ENCODE data around the gene PMPCB. TPM values are rescaled to one million over a fixed set of nuclear protein-coding genes. Genes with fewer than 3 reads are reported as not detected.
A peak's percentile ranks its signal among the peaks of the same experiment; 100 is the strongest.
"Not testable (repeated sequence)": the region's sequence is repeated elsewhere in the genome, so short reads cannot be mapped to it uniquely, and the experiment has no call there.

The PMPCB gene
- polyA plus RNA-seq, 2 donors = 32.9 to 47.4 TPM

GRCh38 chr7:103280803-103281155 lies 16.5 kb upstream of the PMPCB start:
- 1 to 2% methylated on average over 25 of the region's 25 CpGs for WGBS, 2 donors
- not testable (repeated sequence) for H3K4me1 ChIP-seq (ENCODE audit: control insufficient read depth in 2 of 2, insufficient read depth in 2 of 2, low read length in 1 of 2); H3K9me3 ChIP-seq (ENCODE audit: control insufficient read depth in 2 of 2, insufficient read depth in 1 of 2, low read depth in 1 of 2, low read length in 1 of 2); H3K27ac ChIP-seq (ENCODE audit: low read depth in 2 of 2, low read length in 1 of 2); H3K27me3 ChIP-seq (ENCODE audit: control insufficient read depth in 1 of 2, insufficient read depth in 2 of 2, low read length in 2 of 2); H3K36me3 ChIP-seq (ENCODE audit: control insufficient read depth in 2 of 2, insufficient read depth in 2 of 2, low read length in 1 of 2)
- H3K4me3 ChIP-seq (ENCODE audit: low read depth in 1 of 2, low read length in 2 of 2) = peak overlapping the region; percentile 48 to 56

GRCh38 chr7:103282802-103283427 lies 14.3 kb upstream of the PMPCB start:
- WGBS, 2 donors = 34 to 41% methylated on average over 3 of the region's 3 CpGs
- not testable (repeated sequence) for H3K4me1 ChIP-seq (ENCODE audit: control insufficient read depth in 2 of 2, insufficient read depth in 2 of 2, low read length in 1 of 2); H3K27ac ChIP-seq (ENCODE audit: low read depth in 2 of 2, low read length in 1 of 2); H3K4me3 ChIP-seq (ENCODE audit: low read depth in 1 of 2, low read length in 2 of 2); H3K36me3 ChIP-seq (ENCODE audit: control insufficient read depth in 2 of 2, insufficient read depth in 2 of 2, low read length in 1 of 2); H3K27me3 ChIP-seq (ENCODE audit: control insufficient read depth in 1 of 2, insufficient read depth in 2 of 2, low read length in 2 of 2); H3K9me3 ChIP-seq (ENCODE audit: control insufficient read depth in 2 of 2, insufficient read depth in 1 of 2, low read depth in 1 of 2, low read length in 1 of 2)

GRCh38 chr7:103292122-103292521 lies 5.1 kb upstream of the PMPCB start:
- Histone ChIP-seq H3K27ac (ENCODE audit: low read depth in 2 of 2, low read length in 1 of 2) (no peak overlapping the region), H3K36me3 (ENCODE audit: control insufficient read depth in 2 of 2, insufficient read depth in 2 of 2, low read length in 1 of 2) (no peaks in the 10 kb centered on the region), H3K4me3 (ENCODE audit: low read depth in 1 of 2, low read length in 2 of 2) (no peak overlapping the region), H3K4me1 (ENCODE audit: control insufficient read depth in 2 of 2, insufficient read depth in 2 of 2, low read length in 1 of 2) (no peaks in the 10 kb centered on the region), H3K27me3 (ENCODE audit: control insufficient read depth in 1 of 2, insufficient read depth in 2 of 2, low read length in 2 of 2) (no peaks in the 10 kb centered on the region), H3K9me3 (ENCODE audit: control insufficient read depth in 2 of 2, insufficient read depth in 1 of 2, low read depth in 1 of 2, low read length in 1 of 2) (no peaks in the 10 kb centered on the region)
- WGBS, 2 donors = 53 to 59% methylated on average over 3 of the region's 3 CpGs

- H3K9me3 ChIP-seq (ENCODE audit: control insufficient read depth in 2 of 2, insufficient read depth in 1 of 2, low read depth in 1 of 2, low read length in 1 of 2) = no peaks in the 10 kb centered on the region
- H3K4me1 ChIP-seq (ENCODE audit: control insufficient read depth in 2 of 2, insufficient read depth in 2 of 2, low read length in 1 of 2) = no peaks in the 10 kb centered on the region
- H3K36me3 ChIP-seq (ENCODE audit: control insufficient read depth in 2 of 2, insufficient read depth in 2 of 2, low read length in 1 of 2) = no peaks in the 10 kb centered on the region
- H3K27me3 ChIP-seq (ENCODE audit: control insufficient read depth in 1 of 2, insufficient read depth in 2 of 2, low read length in 2 of 2) = no peaks in the 10 kb centered on the region
- no peak overlapping the region for H3K4me3 ChIP-seq (ENCODE audit: low read depth in 1 of 2, low read length in 2 of 2)
- H3K27ac ChIP-seq (ENCODE audit: low read depth in 2 of 2, low read length in 1 of 2) = no peak overlapping the region
- 98 to 100% methylated on average over 1 of the region's 1 CpG for WGBS, 2 donors
Observed at GRCh38 chr7:103293526-103293925, 3.7 kb upstream of the PMPCB start.

- WGBS, 2 donors = 1% methylated on average over 7 of the region's 7 CpGs
- H3K4me1 ChIP-seq (ENCODE audit: control insufficient read depth in 2 of 2, insufficient read depth in 2 of 2, low read length in 1 of 2) = no peaks in the 10 kb centered on the region
- H3K27me3 ChIP-seq (ENCODE audit: control insufficient read depth in 1 of 2, insufficient read depth in 2 of 2, low read length in 2 of 2) = no peaks in the 10 kb centered on the region
- H3K4me3 ChIP-seq (ENCODE audit: low read depth in 1 of 2, low read length in 2 of 2) = peak overlapping the region; percentile 83 to 84
- no peaks in the 10 kb centered on the region for H3K36me3 ChIP-seq (ENCODE audit: control insufficient read depth in 2 of 2, insufficient read depth in 2 of 2, low read length in 1 of 2)
- H3K27ac ChIP-seq (ENCODE audit: low read depth in 2 of 2, low read length in 1 of 2) = peak overlapping the region in 1 of 2 donors; percentile 86
- no peaks in the 10 kb centered on the region for H3K9me3 ChIP-seq (ENCODE audit: control insufficient read depth in 2 of 2, insufficient read depth in 1 of 2, low read depth in 1 of 2, low read length in 1 of 2)
Observed at GRCh38 chr7:103297837-103298179, 573 bp downstream of the PMPCB start.

GRCh38 chr7:103299660-103300059 lies 2.4 kb downstream of the PMPCB start:
- H3K4me1 ChIP-seq (ENCODE audit: control insufficient read depth in 2 of 2, insufficient read depth in 2 of 2, low read length in 1 of 2) = no peaks in the 10 kb centered on the region
- H3K4me3 ChIP-seq (ENCODE audit: low read depth in 1 of 2, low read length in 2 of 2) = no peak overlapping the region
- WGBS, 2 donors = 88 to 91% methylated on average over 6 of the region's 6 CpGs
- no peaks in the 10 kb centered on the region for H3K27me3 ChIP-seq (ENCODE audit: control insufficient read depth in 1 of 2, insufficient read depth in 2 of 2, low read length in 2 of 2)
- H3K36me3 ChIP-seq (ENCODE audit: control insufficient read depth in 2 of 2, insufficient read depth in 2 of 2, low read length in 1 of 2) = no peaks in the 10 kb centered on the region
- no peak overlapping the region for H3K27ac ChIP-seq (ENCODE audit: low read depth in 2 of 2, low read length in 1 of 2)
- H3K9me3 ChIP-seq (ENCODE audit: control insufficient read depth in 2 of 2, insufficient read depth in 1 of 2, low read depth in 1 of 2, low read length in 1 of 2) = no peaks in the 10 kb centered on the region

- H3K27ac ChIP-seq (ENCODE audit: low read depth in 2 of 2, low read length in 1 of 2) = no peak overlapping the region
- H3K36me3 ChIP-seq (ENCODE audit: control insufficient read depth in 2 of 2, insufficient read depth in 2 of 2, low read length in 1 of 2) = peaks cover 0 to 2% of the 10 kb centered on the region in 2 donors
- H3K27me3 ChIP-seq (ENCODE audit: control insufficient read depth in 1 of 2, insufficient read depth in 2 of 2, low read length in 2 of 2) = no peaks in the 10 kb centered on the region
- H3K4me1 ChIP-seq (ENCODE audit: control insufficient read depth in 2 of 2, insufficient read depth in 2 of 2, low read length in 1 of 2) = no peaks in the 10 kb centered on the region
- H3K9me3 ChIP-seq (ENCODE audit: control insufficient read depth in 2 of 2, insufficient read depth in 1 of 2, low read depth in 1 of 2, low read length in 1 of 2) = no peaks in the 10 kb centered on the region
- H3K4me3 ChIP-seq (ENCODE audit: low read depth in 1 of 2, low read length in 2 of 2) = no peak overlapping the region
- 59 to 66% methylated on average over 2 of the region's 2 CpGs for WGBS, 2 donors
Observed at GRCh38 chr7:103301441-103301840, 4.2 kb downstream of the PMPCB start.

- Histone ChIP-seq H3K4me3 (ENCODE audit: low read depth in 1 of 2, low read length in 2 of 2) (no peak overlapping the region), H3K36me3 (ENCODE audit: control insufficient read depth in 2 of 2, insufficient read depth in 2 of 2, low read length in 1 of 2) (peaks cover 2 to 4% of the 10 kb centered on the region in 2 donors), H3K4me1 (ENCODE audit: control insufficient read depth in 2 of 2, insufficient read depth in 2 of 2, low read length in 1 of 2) (no peaks in the 10 kb centered on the region), H3K27ac (ENCODE audit: low read depth in 2 of 2, low read length in 1 of 2) (no peak overlapping the region), H3K9me3 (ENCODE audit: control insufficient read depth in 2 of 2, insufficient read depth in 1 of 2, low read depth in 1 of 2, low read length in 1 of 2) (no peaks in the 10 kb centered on the region), H3K27me3 (ENCODE audit: control insufficient read depth in 1 of 2, insufficient read depth in 2 of 2, low read length in 2 of 2) (no peaks in the 10 kb centered on the region)
- WGBS, 2 donors = 60 to 66% methylated on average over 3 of the region's 3 CpGs
Observed at GRCh38 chr7:103307503-103308231, 10.4 kb downstream of the PMPCB start.

GRCh38 chr7:103314852-103315251 lies 17.6 kb downstream of the PMPCB start:
- no peaks in the 10 kb centered on the region for H3K4me1 ChIP-seq (ENCODE audit: control insufficient read depth in 2 of 2, insufficient read depth in 2 of 2, low read length in 1 of 2)

GRCh38 chr7:103316380-103316941 lies 19.2 kb downstream of the PMPCB start:
- WGBS, 2 donors = 73 to 90% methylated on average over 2 of the region's 2 CpGs
- peaks cover 18 to 20% of the 10 kb centered on the region in 2 donors for H3K36me3 ChIP-seq (ENCODE audit: control insufficient read depth in 2 of 2, insufficient read depth in 2 of 2, low read length in 1 of 2)
- no peaks in the 10 kb centered on the region for H3K27me3 ChIP-seq (ENCODE audit: control insufficient read depth in 1 of 2, insufficient read depth in 2 of 2, low read length in 2 of 2)
- H3K27ac ChIP-seq (ENCODE audit: low read depth in 2 of 2, low read length in 1 of 2) = no peak overlapping the region
- H3K9me3 ChIP-seq (ENCODE audit: control insufficient read depth in 2 of 2, insufficient read depth in 1 of 2, low read depth in 1 of 2, low read length in 1 of 2) = no peaks in the 10 kb centered on the region
- no peaks in the 10 kb centered on the region for H3K4me1 ChIP-seq (ENCODE audit: control insufficient read depth in 2 of 2, insufficient read depth in 2 of 2, low read length in 1 of 2)
- H3K4me3 ChIP-seq (ENCODE audit: low read depth in 1 of 2, low read length in 2 of 2) = no peak overlapping the region

More at GRCh38 chr7:103314852-103315251, 17.6 kb downstream of the PMPCB start:
- H3K36me3 ChIP-seq (ENCODE audit: control insufficient read depth in 2 of 2, insufficient read depth in 2 of 2, low read length in 1 of 2) = peaks cover 15% of the 10 kb centered on the region in 2 donors
- H3K27me3 ChIP-seq (ENCODE audit: control insufficient read depth in 1 of 2, insufficient read depth in 2 of 2, low read length in 2 of 2) = no peaks in the 10 kb centered on the region
- H3K9me3 ChIP-seq (ENCODE audit: control insufficient read depth in 2 of 2, insufficient read depth in 1 of 2, low read depth in 1 of 2, low read length in 1 of 2) = no peaks in the 10 kb centered on the region
- WGBS, 2 donors = 75 to 87% methylated on average over 2 of the region's 2 CpGs
- no peak overlapping the region for H3K27ac ChIP-seq (ENCODE audit: low read depth in 2 of 2, low read length in 1 of 2)
- no peak overlapping the region for H3K4me3 ChIP-seq (ENCODE audit: low read depth in 1 of 2, low read length in 2 of 2)

Data from esophagus (tissue), 2 donors.